Measurements from ENCODE around the gene ARMC8.

Gene ARMC8

DNA sequence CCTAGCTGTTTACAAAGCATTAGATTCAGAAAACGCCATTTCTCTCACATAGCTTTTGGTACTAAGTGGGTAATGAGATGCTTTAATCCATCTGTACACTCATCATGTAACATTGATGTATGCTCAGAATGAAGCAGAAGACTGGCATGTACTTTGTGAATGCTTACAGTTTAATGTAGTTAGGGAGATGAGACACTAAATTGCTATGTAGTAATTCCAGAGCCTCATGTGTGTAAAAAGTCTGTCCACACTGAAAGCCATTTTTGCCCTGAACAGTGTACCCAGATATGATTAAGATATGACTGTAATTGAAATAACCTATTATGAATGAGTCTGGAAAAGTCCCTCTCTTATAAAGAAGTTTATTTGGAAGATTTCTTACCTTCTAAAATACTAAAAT lies 66.5 kb downstream of the ARMC8 start:
- DNase-seq: no peak

GRCh38 chr3:138254216-138254615 lies 67.1 kb downstream of the ARMC8 start:
- DNase-seq: no peak

DNA sequence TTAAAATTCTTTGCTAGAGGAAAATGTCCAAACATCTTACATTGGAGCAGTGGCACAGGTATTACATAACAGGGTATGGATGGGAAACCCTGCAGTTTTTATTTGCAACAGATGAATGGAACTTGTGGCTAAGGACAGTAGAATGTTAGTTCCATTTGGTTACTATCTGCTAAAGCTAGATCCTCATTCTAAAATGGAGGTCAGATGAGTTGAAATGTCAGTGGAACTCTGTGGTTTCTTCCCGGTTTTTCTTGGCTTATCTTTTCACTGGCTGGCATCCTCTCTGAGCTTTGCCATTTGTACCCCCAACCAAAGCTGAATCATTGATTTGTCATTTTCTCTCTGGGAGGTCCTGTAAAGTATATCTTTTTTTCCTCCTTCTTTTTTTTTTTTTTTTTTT lies 68.9 kb downstream of the ARMC8 start:
- DNase-seq: no peak

DNA sequence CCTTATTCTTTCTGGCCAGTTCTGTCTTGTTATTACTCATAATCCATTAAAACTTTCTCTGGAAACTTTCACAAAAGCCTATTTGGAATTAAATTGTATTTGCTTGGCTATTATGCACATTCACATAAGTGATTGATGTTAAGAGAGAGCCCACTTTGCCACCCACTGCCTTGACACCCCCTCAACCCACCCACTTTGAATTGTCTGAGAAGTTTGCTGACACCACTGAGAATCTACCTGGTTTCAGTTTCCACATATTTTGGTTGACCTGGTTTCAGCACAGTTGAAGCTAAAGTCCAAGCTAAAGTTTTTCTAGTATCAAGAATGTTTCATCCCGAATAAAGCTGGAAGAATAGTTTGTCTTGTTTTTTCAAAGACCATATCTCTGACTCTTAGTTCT lies 70.9 kb downstream of the ARMC8 start:
- DNase-seq: no peak

DNA sequence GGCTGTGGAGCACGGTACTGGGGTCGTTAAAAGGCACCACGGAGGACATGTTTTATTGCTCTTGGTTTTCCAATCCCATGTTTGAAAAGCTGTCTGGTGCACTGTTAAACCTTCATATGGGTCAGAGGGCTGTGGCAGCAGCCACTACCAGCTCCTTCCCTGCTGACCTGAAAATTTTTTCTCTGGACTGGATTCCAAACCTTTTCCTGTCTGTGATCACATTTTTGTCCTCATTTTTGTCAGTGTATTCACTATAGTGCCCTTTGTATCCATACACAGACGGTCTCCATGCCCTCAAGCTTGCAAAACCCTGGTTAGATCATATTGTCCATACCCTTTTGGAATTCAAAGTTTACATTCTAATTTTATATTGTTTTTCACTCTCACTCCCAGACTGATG lies 72.0 kb downstream of the ARMC8 start:
- no peak for DNase-seq

DNA sequence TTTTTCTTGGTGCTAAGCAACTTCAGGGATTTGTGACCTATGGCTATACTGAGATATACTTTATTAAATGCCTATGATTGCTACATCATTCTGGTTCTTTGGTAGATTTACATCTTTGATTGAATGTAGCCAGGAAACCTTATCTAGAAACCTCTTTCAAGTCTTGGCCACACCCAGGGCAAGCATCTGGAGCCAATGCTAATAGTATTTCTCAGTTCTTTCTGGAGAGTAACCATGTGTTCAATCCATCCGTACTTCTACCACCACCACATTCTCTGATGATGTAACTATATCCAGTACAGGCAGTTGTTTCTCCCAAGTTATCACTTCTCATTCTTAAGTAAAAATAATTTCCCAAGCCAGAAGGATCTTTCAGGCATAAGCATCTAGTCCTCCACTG lies 73.5 kb downstream of the ARMC8 start:
- no peak for DNase-seq

DNA sequence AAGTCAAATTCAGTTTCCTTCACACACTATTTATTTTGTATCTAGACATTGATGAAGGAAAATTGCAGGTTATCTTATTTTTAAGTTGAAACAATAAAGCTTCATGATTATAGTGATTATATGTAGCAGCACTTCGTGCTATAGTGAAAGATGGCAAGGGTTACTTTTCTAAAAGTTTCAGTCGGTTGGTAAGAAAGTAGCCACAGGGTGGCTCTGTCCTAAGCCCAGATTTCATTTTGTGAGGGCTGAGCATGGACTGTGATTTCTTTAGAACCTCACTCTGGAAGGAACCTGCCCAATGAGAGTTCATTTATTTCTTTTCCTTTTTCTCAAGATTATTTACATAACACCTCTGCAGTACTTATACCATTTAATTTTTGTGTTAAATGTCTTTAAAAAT lies 76.0 kb downstream of the ARMC8 start:
- no peak for DNase-seq

GRCh38 chr3:138265745-138266144 lies 78.6 kb downstream of the ARMC8 start:
- no peak for DNase-seq

DNA sequence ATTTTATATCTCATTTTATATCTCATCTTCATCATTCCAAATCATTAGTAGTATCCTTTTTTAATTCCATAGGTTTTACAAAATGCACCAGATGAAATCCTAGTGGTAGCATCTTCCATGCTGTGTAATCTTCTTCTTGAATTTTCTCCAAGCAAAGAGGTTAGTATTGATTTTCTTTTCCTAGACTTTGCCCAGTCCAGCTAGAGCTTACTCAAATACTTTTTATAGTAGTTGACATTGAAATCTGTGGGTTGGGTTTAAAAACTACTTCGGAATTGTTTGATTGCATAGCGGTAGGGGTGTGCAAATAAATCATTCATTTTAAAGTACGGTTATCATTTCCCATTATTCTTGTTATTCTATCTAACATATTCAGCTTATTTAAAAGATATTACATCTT lies 80.0 kb downstream of the ARMC8 start:
- no peak for DNase-seq

- DNase-seq: no peak
These were observed 83.1 kb downstream of the ARMC8 start for GRCh38 chr3:138270245-138270644.

DNA sequence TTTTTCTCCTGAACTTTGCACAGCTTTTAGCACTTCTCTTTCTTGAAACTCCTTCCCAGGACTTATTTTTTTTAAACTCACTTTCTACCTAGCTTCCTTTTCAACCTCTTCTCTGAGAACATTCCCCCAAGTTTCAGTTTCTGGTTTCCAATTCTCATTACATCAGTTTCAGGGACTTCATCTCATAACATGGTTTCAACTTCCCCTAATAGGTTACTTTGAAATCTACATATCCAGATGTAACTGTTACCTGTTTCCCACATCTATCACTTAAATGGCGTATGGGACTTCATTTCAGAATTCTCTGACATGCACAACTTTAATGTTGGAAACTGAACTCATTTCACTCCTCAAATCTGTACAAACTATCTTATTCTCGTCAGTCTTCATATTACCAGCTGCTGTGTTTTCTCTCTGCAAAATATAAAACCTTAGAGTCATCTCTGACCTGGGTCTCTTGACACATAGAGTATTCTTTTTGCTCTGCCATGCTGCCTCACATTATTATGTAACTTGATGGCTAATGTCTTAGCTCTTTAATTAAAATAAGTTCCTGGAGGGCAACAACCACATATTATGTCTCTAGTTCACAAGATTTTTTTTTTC lies 84.2 kb downstream of the ARMC8 start:
- DNase-seq: no peak

GRCh38 chr3:138281561-138281960 lies 94.5 kb downstream of the ARMC8 start:
- no peak for DNase-seq

DNA sequence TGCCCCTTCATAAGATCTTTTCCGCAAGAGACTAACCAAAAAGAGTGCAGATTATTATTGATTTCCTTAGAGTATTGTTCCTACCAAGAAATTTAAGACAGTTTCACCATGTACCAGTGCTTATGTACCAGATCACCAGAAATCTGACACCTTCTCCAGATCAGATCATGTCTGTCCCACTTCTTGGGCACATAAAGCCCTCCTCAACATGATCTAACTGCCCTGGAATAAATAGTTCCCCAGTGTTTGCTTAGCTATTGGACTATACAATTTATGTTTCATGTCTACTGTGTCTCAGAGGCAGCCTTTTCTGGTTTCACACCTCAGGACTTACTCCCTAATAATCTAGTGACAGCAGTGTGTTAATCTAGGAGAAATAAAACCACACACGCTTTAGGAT lies 95.7 kb downstream of the ARMC8 start:
- DNase-seq: no peak

DNA sequence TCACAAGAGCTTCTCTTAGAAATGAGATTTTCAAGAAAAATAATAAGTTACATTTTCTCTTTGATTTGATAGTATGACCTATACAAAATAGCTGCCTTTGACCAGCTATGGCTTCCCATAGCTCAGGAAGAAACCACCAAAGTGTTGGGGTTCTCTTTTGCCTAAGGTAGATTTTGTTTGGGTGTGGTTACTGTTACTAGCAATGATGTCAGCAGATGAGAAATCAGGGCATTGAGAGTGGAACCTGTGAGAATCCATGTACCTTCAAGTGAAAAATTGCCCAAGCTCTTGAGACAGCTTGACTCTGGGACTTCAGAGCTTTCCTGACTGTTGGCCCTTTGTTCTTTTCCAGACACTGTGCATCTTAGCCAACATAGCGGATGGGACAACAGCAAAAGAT lies 97.0 kb downstream of the ARMC8 start:
- no peak for DNase-seq

GRCh38 chr3:138284957-138285477 lies 97.9 kb downstream of the ARMC8 start:
- no peak for DNase-seq

DNA sequence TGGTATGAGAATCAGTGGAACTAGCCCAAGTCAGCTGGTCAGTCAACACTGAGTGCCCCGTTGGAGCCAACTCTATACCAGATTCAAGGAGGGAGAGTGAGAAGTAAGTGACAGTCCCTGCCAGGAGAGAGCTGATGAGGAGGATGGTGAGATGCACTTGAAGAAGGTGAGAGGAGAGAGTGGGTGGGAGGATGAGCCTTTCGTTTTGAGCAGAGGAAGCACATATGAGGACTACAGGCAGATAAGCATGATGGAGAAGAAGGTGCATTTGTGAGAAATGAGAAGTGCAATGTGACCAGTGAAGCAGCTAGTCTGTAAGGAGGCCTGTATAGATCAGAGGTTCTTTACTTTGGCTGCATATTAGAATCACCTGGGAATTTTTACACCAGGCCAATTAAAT lies 102.2 kb downstream of the ARMC8 start:
- DNase-seq: no peak

GRCh38 chr3:138289701-138290100 lies 102.6 kb downstream of the ARMC8 start:
- no peak for DNase-seq

DNA sequence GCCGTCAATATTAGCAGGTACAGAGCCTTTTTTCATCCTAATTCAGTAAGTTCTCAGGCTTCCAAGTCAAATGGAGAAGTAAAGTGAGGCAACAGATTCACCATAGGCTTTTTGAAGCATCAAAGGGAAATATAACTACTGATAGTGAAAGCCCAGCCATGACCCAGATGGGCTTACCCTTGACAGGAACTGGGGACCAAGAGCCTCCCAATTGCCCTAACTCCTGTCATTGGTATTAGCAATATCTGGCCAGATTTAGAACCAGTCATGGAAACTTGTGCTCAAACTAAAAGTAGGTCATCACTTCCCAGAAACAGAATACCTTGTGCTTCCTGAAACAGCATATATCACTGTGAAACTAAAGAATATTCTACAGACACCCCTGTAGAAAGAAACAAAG lies 109.5 kb downstream of the ARMC8 start:
- no peak for DNase-seq

- no peak for DNase-seq
These were observed 110.0 kb downstream of the ARMC8 start for GRCh38 chr3:138297059-138297607.

GRCh38 chr3:138297876-138298275 lies 110.8 kb downstream of the ARMC8 start:
- DNase-seq: no peak

GRCh38 chr3:138300647-138301046 lies 113.5 kb downstream of the ARMC8 start:
- DNase-seq: peak; percentile 2 to 49

DNA sequence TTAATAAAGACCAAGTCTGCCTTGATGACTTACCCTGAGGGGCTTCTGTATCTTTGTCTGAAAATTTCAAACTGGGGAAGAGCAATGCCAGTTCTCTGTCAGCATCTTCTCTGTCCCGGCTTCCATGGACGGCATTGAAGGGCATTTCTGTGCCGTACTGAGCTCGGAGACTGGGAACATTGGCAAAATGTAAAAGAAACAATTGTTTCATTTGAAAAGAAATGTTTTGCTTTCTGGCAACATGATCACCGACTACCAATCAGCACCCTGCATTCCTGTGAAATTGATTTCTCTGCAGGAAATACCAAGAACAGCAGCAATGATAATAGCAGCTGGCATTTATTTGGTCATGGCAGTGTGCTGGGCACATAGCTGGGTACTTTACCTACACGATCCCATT lies 116.4 kb downstream of the ARMC8 start:
- no peak for DNase-seq

DNA sequence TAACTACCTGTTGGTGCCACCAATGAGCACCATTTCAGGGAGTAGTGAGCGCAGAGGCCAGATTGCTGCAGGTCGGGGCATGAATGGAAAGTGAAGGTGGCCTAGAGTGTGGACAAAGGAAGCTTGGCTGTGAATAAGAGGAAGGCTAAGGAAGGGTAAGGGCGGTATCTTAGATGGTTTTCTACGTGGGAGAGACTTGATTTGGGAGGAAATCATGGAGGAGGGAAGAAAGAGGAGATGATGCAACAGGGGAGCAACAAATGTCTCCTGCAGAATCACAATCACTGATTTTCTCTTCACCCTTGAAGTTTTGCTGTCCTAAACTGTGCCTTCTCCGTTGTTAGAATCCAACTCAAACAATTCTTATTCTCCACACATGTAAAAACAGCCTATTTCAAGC lies 120.8 kb downstream of the ARMC8 start:
- DNase-seq: no peak

DNA sequence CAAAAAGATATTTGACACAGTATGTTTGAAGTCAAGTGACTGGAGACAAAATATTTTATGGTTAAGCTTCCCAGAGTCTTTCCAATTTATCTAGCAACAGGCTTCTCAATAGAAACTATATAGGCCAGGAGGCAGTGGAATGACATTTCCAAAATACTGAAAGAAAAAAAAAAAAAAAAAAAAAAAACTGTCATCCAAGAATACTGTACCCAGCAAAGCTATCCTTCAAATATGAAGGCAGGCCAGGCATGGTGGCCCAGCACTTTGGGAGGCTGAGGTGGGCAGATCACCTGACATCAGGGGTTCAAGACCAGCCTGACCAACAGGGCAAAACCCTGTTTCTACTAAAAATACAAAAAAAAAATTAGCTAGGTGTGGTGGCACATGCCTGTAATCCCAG lies 121.7 kb downstream of the ARMC8 start:
- no peak for DNase-seq

- DNase-seq: no peak
These were observed 123.4 kb downstream of the ARMC8 start for GRCh38 chr3:138310494-138310893.
